ENCODE results near the gene CANX. TPM values are rescaled to one million over a fixed set of nuclear protein-coding genes. Genes with fewer than 3 reads are reported as not detected.

CANX gene
- total RNA-seq, 3 donors from 2014 or later (not counting 1 experiment from before 2014, with no cell fraction given): 233 to 291 (median 260) TPM

- no peak for TF ChIP-seq CTCF (IDR thresholded peaks at IDR 0.05)
- Histone ChIP-seq H3K27ac (ENCODE audit: low read length) (peak overlapping the region; percentile 83), H3K36me3 (ENCODE audit: control insufficient read depth, insufficient read depth, low read length) (peaks cover 39% of the 10 kb centered on the region), H3K4me1 (ENCODE audit: control insufficient read depth, insufficient read depth, low read length) (peaks cover 33% of the 10 kb centered on the region), H3K27me3 (ENCODE audit: control insufficient read depth, insufficient read depth, low read length) (no peaks in the 10 kb centered on the region), H3K9me3 (ENCODE audit: control insufficient read depth, insufficient read depth, low read length) (no peaks in the 10 kb centered on the region), H3K4me3 (ENCODE audit: low read length) (peak overlapping the region; percentile 49)
- intact Hi-C loops (cut with micrococcal nuclease): loop anchor here (1.0 to 10.0 kb wide), 5 partner anchors 34 to 177 kb away; partner anchors contain the start of genes CANX, HNRNPH1 and RUFY1
- DNase-seq: peak; percentile 17 to 22
- ATAC-seq: peak; percentile 5 to 12 (median 8)
- Mint-ChIP-seq H3K4me3 (peak overlapping the region; percentile 86), H3K27me3 (ENCODE audit: low read depth in 2 of 2) (no peaks in the 10 kb centered on the region), H3K9me3 (no peaks in the 10 kb centered on the region), H3K36me3 (peaks cover 20% of the 10 kb centered on the region), H3K27ac (peak overlapping the region; percentile 85 to 91), H3K4me1 (peaks cover 24 to 35% of the 10 kb centered on the region in 2 donors)
- whole genome bisulfite sequencing (ENCODE audit: insufficient coverage): 62% methylated on average over 24 of the region's 24 CpGs
Measured at GRCh38 chr5:179731791-179732411, 33.1 kb downstream of the CANX start.

- 0% methylated on average over 41 of the region's 41 CpGs for WGBS (ENCODE audit: insufficient coverage)
- Mint-ChIP-seq H3K27me3 (ENCODE audit: low read depth in 2 of 2) (no peaks in the 10 kb centered on the region), H3K4me3 (peak within 1 kb of the TSS; percentile 89), H3K36me3 (peaks cover 15% of the 10 kb centered on the region), H3K27ac (peak within 1 kb of the TSS; percentile 85 to 91), H3K9me3 (no peaks in the 10 kb centered on the region), H3K4me1 (peaks cover 30 to 35% of the 10 kb centered on the region in 2 donors)
- Histone ChIP-seq H3K36me3 (ENCODE audit: control insufficient read depth, insufficient read depth, low read length) (peaks cover 34% of the 10 kb centered on the region), H3K4me3 (ENCODE audit: low read length) (peak within 1 kb of the TSS; percentile 49), H3K9me3 (ENCODE audit: control insufficient read depth, insufficient read depth, low read length) (no peaks in the 10 kb centered on the region), H3K27me3 (ENCODE audit: control insufficient read depth, insufficient read depth, low read length) (no peaks in the 10 kb centered on the region), H3K27ac (ENCODE audit: low read length) (peak within 1 kb of the TSS; percentile 83), H3K4me1 (ENCODE audit: control insufficient read depth, insufficient read depth, low read length) (peaks cover 33% of the 10 kb centered on the region)
- peak; percentile 99 to 100 for DNase-seq
- intact Hi-C loops (cut with micrococcal nuclease): loop anchor here (1.0 to 10.0 kb wide), 5 partner anchors 34 to 178 kb away; partner anchors contain the start of genes CANX, HNRNPH1 and RUFY1
- no peak for TF ChIP-seq CTCF (IDR thresholded peaks at IDR 0.05)
- ATAC-seq: peak; percentile 92 to 98 (median 93)
Measured at GRCh38 chr5:179732412-179732917, 33.7 kb downstream of the CANX start, which contains the start of gene MAML1. Gene MAML1 (plus strand): TSS chr5:179732822. CDS start chr5:179733113, 291 bp downstream.

DNA sequence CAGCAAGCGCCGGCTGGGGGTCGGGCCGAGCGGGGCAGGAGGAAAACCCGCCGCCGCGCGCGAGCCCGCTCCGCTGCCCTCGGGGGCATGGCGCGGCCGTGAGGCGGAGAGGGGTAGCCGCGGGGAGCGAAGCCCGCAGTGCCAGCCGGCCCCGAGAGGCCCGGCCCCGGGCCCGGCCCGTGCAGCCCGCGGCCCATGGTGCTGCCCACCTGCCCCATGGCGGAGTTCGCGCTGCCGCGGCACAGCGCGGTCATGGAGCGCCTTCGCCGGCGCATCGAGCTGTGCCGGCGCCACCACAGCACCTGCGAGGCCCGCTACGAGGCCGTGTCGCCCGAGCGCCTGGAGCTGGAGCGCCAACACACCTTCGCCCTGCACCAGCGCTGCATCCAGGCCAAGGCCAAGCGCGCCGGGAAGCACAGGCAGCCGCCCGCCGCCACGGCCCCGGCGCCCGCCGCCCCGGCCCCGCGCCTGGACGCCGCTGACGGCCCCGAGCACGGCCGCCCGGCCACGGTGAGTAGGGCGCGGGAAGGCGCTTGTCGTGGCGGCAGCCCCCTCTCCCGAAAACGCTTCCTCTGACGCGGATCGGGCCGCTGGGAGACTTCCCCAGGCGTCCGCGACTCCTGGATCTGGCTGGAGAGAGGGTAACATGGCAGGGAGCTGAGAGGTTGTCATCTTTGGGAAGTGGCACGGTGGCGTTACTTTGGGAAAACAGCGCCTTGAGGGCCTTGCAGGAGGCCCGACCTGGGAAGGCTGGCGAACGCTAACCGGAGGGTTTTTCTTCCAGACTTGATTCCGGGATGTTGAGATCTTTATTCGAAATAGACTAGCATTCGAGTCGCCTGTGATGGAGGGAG lies 34.4 kb downstream of the CANX start:
- ATAC-seq (peak; percentile 28 to 44 (median 38)), DNase-seq (peak in 1 of 2 donors; percentile 66)
- Histone ChIP-seq H3K36me3 (ENCODE audit: control insufficient read depth, insufficient read depth, low read length) (peaks cover 27% of the 10 kb centered on the region), H3K4me1 (ENCODE audit: control insufficient read depth, insufficient read depth, low read length) (peaks cover 33% of the 10 kb centered on the region), H3K27ac (ENCODE audit: low read length) (peak overlapping the region; percentile 68), H3K27me3 (ENCODE audit: control insufficient read depth, insufficient read depth, low read length) (no peaks in the 10 kb centered on the region), H3K4me3 (ENCODE audit: low read length) (peak overlapping the region; percentile 49), H3K9me3 (ENCODE audit: control insufficient read depth, insufficient read depth, low read length) (no peaks in the 10 kb centered on the region)
- H3K9me3 Mint-ChIP-seq: no peaks in the 10 kb centered on the region
- intact Hi-C loops (cut with micrococcal nuclease): loop anchor here (1.0 to 10.0 kb wide), 5 partner anchors 35 to 178 kb away; partner anchors contain the start of genes CANX, HNRNPH1 and RUFY1
- TF ChIP-seq CTCF (IDR thresholded peaks at IDR 0.05): no peak
- H3K4me1 Mint-ChIP-seq: peaks cover 37 to 39% of the 10 kb centered on the region in 2 donors
- H3K27ac Mint-ChIP-seq: peak overlapping the region; percentile 85 to 91
- no peaks in the 10 kb centered on the region for H3K27me3 Mint-ChIP-seq (ENCODE audit: low read depth in 2 of 2)
- H3K4me3 Mint-ChIP-seq: peak overlapping the region; percentile 89
- under 1% methylated on average over 101 of the region's 101 CpGs for WGBS (ENCODE audit: insufficient coverage)
- H3K36me3 Mint-ChIP-seq: peaks cover 15% of the 10 kb centered on the region

Data from natural killer cell (primary cell).